ENCODE measurements around the gene SCARF2. TPM values are rescaled to one million over a fixed set of nuclear protein-coding genes. Genes with fewer than 3 reads are reported as not detected.
"Not testable (repeated sequence)": the region's sequence is repeated elsewhere in the genome, so short reads cannot be mapped to it uniquely, and the experiment has no call there.

SCARF2 gene
- polyA plus RNA-seq, 3 donors = 0.12 to 0.51 TPM; not detected in 1

DNA sequence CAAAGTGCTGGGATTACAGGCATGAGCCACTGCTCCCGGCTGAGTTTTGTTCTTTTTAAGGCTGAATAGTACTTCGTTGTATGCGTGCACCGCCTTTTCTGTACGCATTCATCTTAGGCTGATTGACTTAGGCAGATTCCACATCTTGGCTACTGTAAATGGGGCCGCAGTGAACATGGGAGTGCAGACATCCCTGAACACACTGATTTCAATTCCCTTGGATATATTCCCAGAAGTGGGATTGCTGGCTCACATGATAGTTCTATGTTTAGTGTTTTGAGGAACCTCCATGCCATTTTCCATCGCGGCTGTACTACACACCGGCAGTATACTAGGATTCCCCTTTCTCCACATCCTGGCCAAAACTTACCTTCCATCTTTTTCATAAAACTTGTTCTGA lies 54.1 kb downstream of the SCARF2 start:
- Histone ChIP-seq H3K79me2 (ENCODE audit: insufficient read depth, low read length) (no peaks in the 10 kb centered on the region), H3K9me3 (replicated peaks in 1 of 2; ENCODE audit: control insufficient read depth in 1 of 2, insufficient read depth in 1 of 2, low read length in 2 of 2) (no peaks in the 10 kb centered on the region), H3K36me3 (replicated peaks in 1 of 2; ENCODE audit: control insufficient read depth in 1 of 2, insufficient read depth in 2 of 2, low read length in 2 of 2) (no peaks in the 10 kb centered on the region), H4K20me1 (ENCODE audit: insufficient read depth, low read length) (no peaks in the 10 kb centered on the region), H3K4me3 (replicated peaks in 1 of 3; ENCODE audit: low read depth in 2 of 3, low read length in 3 of 3) (no peak overlapping the region), H3K27ac (ENCODE audit: low read depth in 1 of 2, low read length in 2 of 2) (no peak overlapping the region), H2AFZ (ENCODE audit: insufficient read depth, low read depth, low read length, poor library complexity, severe bottlenecking) (no peak overlapping the region), H3K4me2 (replicated peaks; ENCODE audit: extremely low read depth, low read length, poor library complexity, severe bottlenecking) (no peak overlapping the region), H3K9ac (ENCODE audit: insufficient read depth, low read length, poor library complexity, severe bottlenecking) (no peak overlapping the region), H3K27me3 (ENCODE audit: control insufficient read depth in 2 of 2, insufficient read depth in 2 of 2, low read length in 2 of 2) (no peaks in the 10 kb centered on the region), H3K4me1 (ENCODE audit: control insufficient read depth in 1 of 2, insufficient read depth in 2 of 2, low read length in 2 of 2) (peaks cover 5 to 11% of the 10 kb centered on the region in 2 donors)
- Mint-ChIP-seq H3K27ac (no peak overlapping the region), H3K27me3 (ENCODE audit: low read depth in 3 of 3) (peaks cover 0 to 4% (median 1%) of the 10 kb centered on the region in 3 donors), H3K4me1 (peaks cover 16% of the 10 kb centered on the region), H3K4me3 (no peak overlapping the region), H3K36me3 (no peaks in the 10 kb centered on the region), H3K9me3 (peaks cover 0 to 3% (median 0%) of the 10 kb centered on the region in 7 donors)
- no peak for DNase-seq
- WGBS (ENCODE audit: insufficient coverage) = 93% methylated on average over 5 of the region's 9 CpGs
- TF ChIP-seq, protein P1, sequence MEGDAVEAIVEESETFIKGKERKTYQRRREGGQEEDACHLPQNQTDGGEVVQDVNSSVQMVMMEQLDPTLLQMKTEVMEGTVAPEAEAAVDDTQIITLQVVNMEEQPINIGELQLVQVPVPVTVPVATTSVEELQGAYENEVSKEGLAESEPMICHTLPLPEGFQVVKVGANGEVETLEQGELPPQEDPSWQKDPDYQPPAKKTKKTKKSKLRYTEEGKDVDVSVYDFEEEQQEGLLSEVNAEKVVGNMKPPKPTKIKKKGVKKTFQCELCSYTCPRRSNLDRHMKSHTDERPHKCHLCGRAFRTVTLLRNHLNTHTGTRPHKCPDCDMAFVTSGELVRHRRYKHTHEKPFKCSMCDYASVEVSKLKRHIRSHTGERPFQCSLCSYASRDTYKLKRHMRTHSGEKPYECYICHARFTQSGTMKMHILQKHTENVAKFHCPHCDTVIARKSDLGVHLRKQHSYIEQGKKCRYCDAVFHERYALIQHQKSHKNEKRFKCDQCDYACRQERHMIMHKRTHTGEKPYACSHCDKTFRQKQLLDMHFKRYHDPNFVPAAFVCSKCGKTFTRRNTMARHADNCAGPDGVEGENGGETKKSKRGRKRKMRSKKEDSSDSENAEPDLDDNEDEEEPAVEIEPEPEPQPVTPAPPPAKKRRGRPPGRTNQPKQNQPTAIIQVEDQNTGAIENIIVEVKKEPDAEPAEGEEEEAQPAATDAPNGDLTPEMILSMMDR (IDR thresholded peaks at IDR 0.05) = no peak
- intact Hi-C loops (cut with micrococcal nuclease) = no loop called here

DNA sequence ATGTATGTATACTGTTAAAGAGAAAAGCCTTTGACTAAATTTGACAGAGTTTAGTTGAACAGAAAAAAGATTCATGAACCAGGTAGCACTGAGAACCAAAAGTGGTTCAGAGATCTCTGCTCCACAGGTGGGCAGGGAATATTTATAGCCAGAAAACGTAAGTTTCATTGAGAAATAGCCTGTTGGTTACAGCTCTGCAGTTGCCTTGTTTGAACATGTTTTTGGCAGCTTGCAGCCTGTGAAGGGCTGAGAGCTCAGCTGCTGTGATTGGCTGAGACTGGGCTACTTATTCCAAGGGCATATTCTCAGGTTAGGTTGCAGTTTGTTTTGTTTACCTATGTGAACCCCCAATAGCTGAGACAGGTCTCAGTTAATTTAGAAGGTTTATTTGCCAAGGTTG lies 57.1 kb downstream of the SCARF2 start:
- Histone ChIP-seq H3K4me2 (replicated peaks; ENCODE audit: extremely low read depth, low read length, poor library complexity, severe bottlenecking) (no peak overlapping the region), H4K20me1 (ENCODE audit: insufficient read depth, low read length) (no peaks in the 10 kb centered on the region), H2AFZ (ENCODE audit: insufficient read depth, low read depth, low read length, poor library complexity, severe bottlenecking) (no peak overlapping the region), H3K9ac (ENCODE audit: insufficient read depth, low read length, poor library complexity, severe bottlenecking) (no peak overlapping the region), H3K36me3 (replicated peaks in 1 of 2; ENCODE audit: control insufficient read depth in 1 of 2, insufficient read depth in 2 of 2, low read length in 2 of 2) (no peaks in the 10 kb centered on the region), H3K27ac (ENCODE audit: low read depth in 1 of 2, low read length in 2 of 2) (no peak overlapping the region), H3K79me2 (ENCODE audit: insufficient read depth, low read length) (no peaks in the 10 kb centered on the region), H3K9me3 (replicated peaks in 1 of 2; ENCODE audit: control insufficient read depth in 1 of 2, insufficient read depth in 1 of 2, low read length in 2 of 2) (no peaks in the 10 kb centered on the region), H3K27me3 (ENCODE audit: control insufficient read depth in 2 of 2, insufficient read depth in 2 of 2, low read length in 2 of 2) (no peaks in the 10 kb centered on the region), H3K4me3 (replicated peaks in 1 of 3; ENCODE audit: low read depth in 2 of 3, low read length in 3 of 3) (no peak overlapping the region), H3K4me1 (ENCODE audit: control insufficient read depth in 1 of 2, insufficient read depth in 2 of 2, low read length in 2 of 2) (no peaks in the 10 kb centered on the region)
- 40% methylated on average over 1 of the region's 1 CpG for WGBS (ENCODE audit: insufficient coverage)
- Mint-ChIP-seq H3K9me3 (no peaks in the 10 kb centered on the region), H3K4me3 (no peak overlapping the region), H3K4me1 (peaks cover 3% of the 10 kb centered on the region), H3K27me3 (ENCODE audit: low read depth in 3 of 3) (peaks cover 0 to 4% (median 0%) of the 10 kb centered on the region in 3 donors), H3K36me3 (no peaks in the 10 kb centered on the region), H3K27ac (no peak overlapping the region)
- no peak for DNase-seq
- TF ChIP-seq, protein P1 (IDR thresholded peaks at IDR 0.05) = no peak
- intact Hi-C loops (cut with micrococcal nuclease) = no loop called here

DNA sequence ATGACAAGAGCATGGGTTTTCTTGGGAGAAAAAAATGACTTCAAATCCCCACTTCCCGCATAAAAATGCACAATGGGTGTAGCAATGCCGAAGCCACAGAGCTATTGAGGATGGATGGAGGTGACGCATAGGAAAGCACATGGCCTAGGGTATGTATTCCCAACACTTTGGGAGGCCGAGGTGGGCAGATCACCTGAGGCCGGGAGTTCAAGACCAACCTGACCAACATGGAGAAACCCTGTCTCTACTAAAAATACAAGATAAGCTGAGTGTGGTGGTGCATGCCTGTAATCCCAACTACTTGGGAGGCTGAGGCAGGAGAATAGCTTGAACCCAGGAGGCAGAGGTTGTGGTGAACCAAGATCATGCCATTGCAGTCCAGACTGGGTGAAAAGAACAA lies 58.9 kb downstream of the SCARF2 start:
- H3K9me3 ChIP-seq (replicated peaks in 1 of 2; ENCODE audit: control insufficient read depth in 1 of 2, insufficient read depth in 1 of 2, low read length in 2 of 2); H3K36me3 ChIP-seq (replicated peaks in 1 of 2; ENCODE audit: control insufficient read depth in 1 of 2, insufficient read depth in 2 of 2, low read length in 2 of 2); H4K20me1 ChIP-seq (ENCODE audit: insufficient read depth, low read length); DNase-seq; H3K36me3 Mint-ChIP-seq; H3K4me3 ChIP-seq (replicated peaks in 1 of 3; ENCODE audit: low read depth in 2 of 3, low read length in 3 of 3); H3K4me2 ChIP-seq (replicated peaks; ENCODE audit: extremely low read depth, low read length, poor library complexity, severe bottlenecking); H2AFZ ChIP-seq (ENCODE audit: insufficient read depth, low read depth, low read length, poor library complexity, severe bottlenecking); H3K9ac ChIP-seq (ENCODE audit: insufficient read depth, low read length, poor library complexity, severe bottlenecking); H3K27ac ChIP-seq (ENCODE audit: low read depth in 1 of 2, low read length in 2 of 2); H3K9me3 Mint-ChIP-seq; H3K27me3 ChIP-seq (ENCODE audit: control insufficient read depth in 2 of 2, insufficient read depth in 2 of 2, low read length in 2 of 2); intact Hi-C loops (cut with micrococcal nuclease); H3K4me1 Mint-ChIP-seq; H3K4me3 Mint-ChIP-seq; H3K79me2 ChIP-seq (ENCODE audit: insufficient read depth, low read length); H3K4me1 ChIP-seq (ENCODE audit: control insufficient read depth in 1 of 2, insufficient read depth in 2 of 2, low read length in 2 of 2); H3K27me3 Mint-ChIP-seq (ENCODE audit: low read depth in 3 of 3): not testable (repeated sequence)
- no CpG with 5 or more reads among the region's 5 CpGs for WGBS (ENCODE audit: insufficient coverage)
- peak overlapping the region in 1 of 7 donors; percentile 31 for H3K27ac Mint-ChIP-seq
